HG03060 (cell line): ENCODE results near the gene PRIM2.
"Not testable (repeated sequence)": the region's sequence is repeated elsewhere in the genome, so short reads cannot be mapped to it uniquely, and the experiment has no call there.

Experiments
- ATAC-seq: cut with Tn5 transposase; IDR thresholded peaks from one replicate; pipeline ENCODE4 v1.9.1; 2021; ENCODE audit warnings: low read depth, moderate number of reproducible peaks; ENCODE audit not compliant: unreplicated experiment

PRIM2 gene

GRCh38 chr6:57572119-57572518 is 254.7 kb downstream of the PRIM2 start:
- ATAC-seq = not testable (repeated sequence)

DNA sequence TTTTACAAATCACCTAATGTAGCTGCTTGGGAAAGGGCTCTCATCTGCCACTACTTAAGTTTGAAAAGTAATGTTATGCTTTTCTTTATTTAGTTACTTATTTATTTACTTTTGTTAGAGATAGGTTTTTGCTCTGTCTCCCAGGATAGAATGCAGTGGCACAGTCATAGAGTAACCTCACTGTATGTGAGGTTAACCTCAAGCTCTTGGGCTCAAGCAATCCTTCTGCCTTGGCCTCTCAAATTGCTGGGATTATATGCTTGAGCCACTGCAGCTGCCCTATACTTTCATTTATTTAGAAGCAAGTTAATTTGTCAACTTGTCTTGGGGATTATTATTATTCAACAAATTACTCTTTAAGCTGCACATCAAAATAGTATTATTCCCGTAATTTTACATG is 255.4 kb downstream of the PRIM2 start:
- not testable (repeated sequence) for ATAC-seq

GRCh38 chr6:57577023-57577422 is 259.6 kb downstream of the PRIM2 start:
- ATAC-seq = not testable (repeated sequence)

DNA sequence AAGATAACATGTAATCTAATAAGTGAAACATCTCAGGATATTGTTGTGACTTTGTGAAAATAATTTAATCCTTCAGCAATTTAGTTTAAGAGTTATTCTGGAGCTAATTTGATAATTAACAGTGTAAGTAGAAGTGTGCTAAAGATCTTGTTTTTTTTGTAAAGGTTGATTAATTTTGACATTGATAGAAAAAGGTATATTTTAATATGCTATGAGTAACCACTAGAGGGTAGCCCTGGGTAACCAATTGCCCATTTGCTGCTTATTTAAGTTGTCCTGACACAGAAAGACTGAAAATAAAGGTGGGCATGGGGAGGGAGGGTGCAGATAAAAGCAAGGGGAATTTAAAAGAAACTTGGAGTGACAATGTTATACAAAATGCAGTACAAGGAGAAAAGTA is 262.1 kb downstream of the PRIM2 start:
- not testable (repeated sequence) for ATAC-seq

- not testable (repeated sequence) for ATAC-seq
Observed at GRCh38 chr6:57581586-57581985, 264.2 kb downstream of the PRIM2 start.

DNA sequence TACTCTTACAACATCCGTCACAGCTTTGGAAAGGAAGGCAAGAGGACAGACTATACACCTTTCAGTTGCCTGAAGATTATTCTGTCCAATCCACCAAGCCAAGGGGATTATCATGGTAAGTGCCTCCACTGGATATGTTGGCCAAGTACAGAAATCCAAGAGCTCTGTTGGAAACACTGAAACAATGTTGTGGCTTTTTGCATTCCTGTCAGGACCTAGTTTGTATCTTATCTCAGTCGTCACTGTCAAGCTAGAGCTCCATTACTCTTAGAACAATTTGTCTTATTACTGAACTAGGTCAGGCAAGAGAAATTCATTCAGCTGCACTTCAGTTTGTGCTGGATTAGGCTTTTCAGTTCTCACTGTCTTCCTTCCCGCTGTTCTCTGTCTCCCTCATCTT is 283.7 kb downstream of the PRIM2 start:
- not testable (repeated sequence) for ATAC-seq

DNA sequence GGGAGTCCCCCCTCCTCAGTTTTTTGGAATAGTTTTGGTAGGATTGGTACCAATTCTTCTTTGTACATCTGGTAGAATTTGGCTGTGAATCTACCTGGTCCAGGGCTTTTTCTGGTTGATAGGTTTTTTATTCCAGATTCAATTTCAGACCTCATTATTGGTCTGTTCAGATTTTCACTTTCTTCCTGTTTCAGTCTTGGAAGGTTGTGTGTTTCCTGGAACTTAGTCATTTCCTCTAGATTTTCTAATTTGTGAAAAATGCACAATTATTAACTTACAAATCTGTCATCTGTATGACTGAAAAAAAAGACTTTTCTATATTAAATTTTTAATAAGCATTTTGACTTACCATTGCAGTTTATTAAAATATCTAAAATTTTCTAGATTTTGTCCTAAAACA is 287.9 kb downstream of the PRIM2 start:
- not testable (repeated sequence) for ATAC-seq

DNA sequence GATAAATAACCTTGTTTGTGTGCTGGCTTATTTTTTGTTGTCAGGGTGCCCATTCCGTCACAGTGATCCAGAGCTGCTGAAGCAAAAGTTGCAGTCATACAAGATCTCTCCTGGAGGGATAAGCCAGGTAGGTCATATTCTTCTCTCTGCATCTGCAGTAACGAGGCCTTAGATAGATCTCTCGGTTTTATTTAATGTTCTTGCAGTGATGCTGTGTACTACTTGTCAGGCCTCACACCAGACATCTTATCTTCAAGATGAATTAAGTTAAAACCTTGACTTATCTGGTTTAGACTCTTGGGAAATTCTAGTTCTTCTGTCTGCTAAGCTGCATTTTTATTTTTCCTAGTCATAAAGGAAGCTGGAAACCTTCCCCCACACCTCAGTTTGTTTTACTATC is 288.9 kb downstream of the PRIM2 start:
- ATAC-seq = not testable (repeated sequence)

GRCh38 chr6:57610612-57611011 is 293.2 kb downstream of the PRIM2 start:
- ATAC-seq = not testable (repeated sequence)

GRCh38 chr6:57618959-57619358 is 301.5 kb downstream of the PRIM2 start:
- not testable (repeated sequence) for ATAC-seq

DNA sequence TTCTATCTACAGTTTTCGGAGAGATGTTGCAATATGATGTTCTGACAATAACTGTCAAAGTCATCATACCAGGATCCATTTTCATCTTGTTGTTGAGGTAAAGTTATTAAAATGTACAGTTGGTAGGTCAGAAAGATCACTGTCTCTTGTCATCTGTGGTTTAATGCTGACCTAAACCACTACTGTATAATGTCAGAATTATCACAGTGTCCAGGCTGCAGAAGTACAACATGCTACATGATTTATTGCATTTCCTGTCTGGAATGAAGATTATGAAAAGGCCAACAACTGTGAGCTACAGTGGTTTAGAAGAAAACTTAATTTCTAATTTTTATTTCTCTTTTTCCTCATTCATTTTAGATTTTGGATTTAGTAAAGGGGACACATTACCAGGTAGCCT is 314.3 kb downstream of the PRIM2 start:
- ATAC-seq = not testable (repeated sequence)

DNA sequence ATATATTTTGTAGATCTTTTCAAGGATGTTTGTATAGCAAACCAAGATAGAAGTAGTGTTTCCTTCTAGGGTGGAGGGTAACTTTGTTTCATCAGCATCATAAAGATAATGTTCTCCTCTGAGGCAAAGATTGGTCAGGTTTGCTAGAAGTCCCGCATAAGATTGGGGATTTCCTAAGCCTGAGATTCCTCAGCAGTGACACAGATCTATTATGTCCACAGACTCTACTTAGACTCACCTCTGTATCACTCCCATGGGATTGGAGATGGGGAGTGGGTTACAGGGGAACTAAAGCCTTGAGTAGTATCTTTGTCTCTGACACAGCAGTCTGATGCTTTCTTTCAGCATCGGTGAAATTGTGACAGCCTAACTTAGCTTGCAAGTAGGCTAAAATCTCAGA is 341.1 kb downstream of the PRIM2 start:
- not testable (repeated sequence) for ATAC-seq

- ATAC-seq = not testable (repeated sequence)
Observed at GRCh38 chr6:57659794-57660193, 342.4 kb downstream of the PRIM2 start.

DNA sequence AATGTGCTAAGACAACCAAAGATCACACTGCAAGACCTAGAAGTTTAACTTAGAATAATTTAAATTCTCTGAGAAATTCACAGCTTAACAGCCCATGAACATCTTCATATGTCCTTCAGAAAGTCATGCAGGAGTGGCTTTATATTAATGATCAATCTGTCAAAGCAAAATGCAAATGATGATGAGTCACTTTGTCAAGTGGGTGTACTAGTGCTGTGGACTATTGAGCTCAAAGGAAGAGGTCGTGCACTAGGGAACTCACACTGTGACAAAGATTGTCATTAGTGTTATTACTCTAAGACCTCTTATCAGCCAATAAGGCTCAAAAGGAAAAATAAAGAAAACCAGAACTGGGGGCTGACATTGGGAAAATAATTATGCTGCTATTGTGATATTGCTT is 343.5 kb downstream of the PRIM2 start:
- peak; percentile 71 for ATAC-seq

DNA sequence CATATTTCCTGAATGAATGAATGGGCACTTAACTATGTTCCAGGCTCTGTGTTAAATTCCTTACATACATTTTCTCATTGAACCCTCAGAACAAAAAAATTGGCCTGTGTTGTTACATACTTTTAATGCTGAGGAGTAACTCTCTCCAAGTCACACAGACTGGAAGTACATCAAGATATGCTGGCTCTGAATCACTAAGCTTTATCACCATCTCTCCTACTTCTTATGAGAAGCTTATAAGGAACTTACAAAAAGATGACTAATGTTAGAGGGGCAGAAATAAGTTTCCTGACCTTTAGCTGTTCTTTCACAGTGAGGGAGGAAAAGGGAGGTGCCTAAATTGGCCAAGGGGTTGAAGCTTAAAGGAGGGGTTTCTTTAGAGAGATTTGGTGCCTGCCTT is 350.7 kb downstream of the PRIM2 start:
- ATAC-seq = not testable (repeated sequence)

GRCh38 chr6:57671237-57671636 is 353.8 kb downstream of the PRIM2 start:
- not testable (repeated sequence) for ATAC-seq

- ATAC-seq = not testable (repeated sequence)
Observed at GRCh38 chr6:57671937-57672627, 354.7 kb downstream of the PRIM2 start.

DNA sequence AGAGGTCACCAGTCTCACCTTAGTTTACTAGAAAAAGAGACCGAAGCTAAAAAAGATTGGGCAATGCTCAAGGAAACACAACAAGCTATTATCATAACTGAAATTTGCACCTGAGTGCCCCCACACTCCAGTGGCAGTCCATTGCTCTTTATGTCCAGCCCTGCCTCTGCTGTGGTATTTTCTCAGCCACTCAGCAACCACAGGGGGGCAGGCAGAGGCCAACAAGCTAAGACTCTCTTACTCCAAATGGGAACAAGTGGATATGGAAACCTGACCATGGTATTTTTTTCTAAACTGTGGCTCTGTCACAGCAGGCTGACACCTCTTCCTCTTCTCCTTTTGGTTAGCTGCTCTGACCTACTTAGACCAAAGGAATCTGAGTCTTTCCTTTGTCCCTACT is 355.9 kb downstream of the PRIM2 start:
- ATAC-seq = not testable (repeated sequence)

GRCh38 chr6:57675386-57675785 is 358.0 kb downstream of the PRIM2 start:
- not testable (repeated sequence) for ATAC-seq

DNA sequence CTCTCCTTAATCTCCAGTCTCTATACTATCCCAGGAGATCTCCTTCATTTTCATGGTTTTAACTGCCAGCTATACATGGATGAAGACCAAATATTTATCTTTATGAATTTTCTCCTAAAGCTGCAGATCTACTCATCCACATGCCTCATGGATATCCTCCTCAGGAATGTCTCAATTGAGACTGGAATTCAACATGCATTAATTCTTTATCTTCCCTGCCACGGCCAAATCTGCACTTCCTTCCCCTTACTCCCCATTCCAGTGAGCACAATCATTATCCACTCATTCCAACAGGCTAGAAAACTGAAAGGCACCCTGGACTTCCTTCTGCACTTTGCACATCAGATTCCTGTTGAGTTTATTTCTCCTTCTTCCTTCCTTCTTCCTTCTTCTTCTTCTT is 379.0 kb downstream of the PRIM2 start:
- not testable (repeated sequence) for ATAC-seq
